HepG2 (cell line): Measurements from ENCODE around the gene CDH19. TPM values are rescaled to one million over a fixed set of nuclear protein-coding genes. Genes with fewer than 3 reads are reported as not detected.

ENCODE experiments used
- ATAC-seq: fragments of 200-7000 bp; cut with Tn5 transposase; 3 replicates; pipeline ENCODE4 v1.9.1; 2020; ENCODE audit warnings: mild to moderate bottlenecking, moderate library complexity
- BruUV-seq: library from RNA; stranded (reverse); fragments of 400-500 nt; replicated peaks from 2 replicates; lab custom pipeline; 2021; lab: Mats Ljungman, UMichigan
- CTCF ChIA-PET: fragments of 300-600 bp; formaldehyde crosslinking; extraction: SDS; loops from one replicate; lab custom pipeline; 2021; ENCODE audit warnings: low total read pairs, inconsistent platforms, low intra/inter-chr PET ratio; lab: Yijun Ruan, JAX
- POLR2A ChIA-PET: fragments of 350-600 bp; sonication (Branson Sonifier 250); formaldehyde crosslinking; loops from one replicate; lab custom pipeline; 2020; ENCODE audit warnings: antibody characterized with exemption, inconsistent platforms; lab: Yijun Ruan, JAX
- DNase-seq: peaks from one replicate; pipeline ENCODE4 v3.0.0-alpha.2; 2015; ENCODE audit warnings: low spot score
- FAIRE-seq: peaks from 3 replicates; lab custom pipeline; 2011; peaks lifted over from hg19 to GRCh38; lab: Jason Lieb, UNC
- H2AFZ ChIP-seq: one replicate; pipeline ENCODE4 v1.6.1; 2011; ENCODE audit warnings: low read length, inconsistent platforms
- H3K27ac ChIP-seq: fragments of 300-600 bp; 3 replicates; pipeline ENCODE4 v1.8.0; 2011; ENCODE audit warnings: mixed run types, mild to moderate bottlenecking, mixed read lengths, low read length, inconsistent platforms; ENCODE audit not compliant: insufficient read depth; ENCODE audit errors: extremely low read length
- H3K27me3 ChIP-seq, 2 experiments: fragments of 200-600 bp in 1 of 2; 2 replicates in 1 of 2; 3 replicates in 1 of 2; pipeline versions ENCODE4 v1.6.0 to v1.8.0; 2011; ENCODE audit warnings: low read length in 2 of 2, mild to moderate bottlenecking in 2 of 2, moderate library complexity in 2 of 2, inconsistent platforms in 1 of 2; ENCODE audit not compliant: insufficient read depth in 2 of 2, control insufficient read depth in 1 of 2
- H3K36me3 ChIP-seq, 2 experiments: fragments of 200-600 bp in 1 of 2; replicated peaks in 1 of 2; 2 replicates in 1 of 2; 3 replicates in 1 of 2; pipeline versions ENCODE4 v1.5.1 to v1.8.0; 2011; ENCODE audit warnings: low read length in 2 of 2, inconsistent platforms in 1 of 2; ENCODE audit not compliant: insufficient read depth in 2 of 2, control insufficient read depth in 1 of 2
- H3K4me1 ChIP-seq: 2 replicates; pipeline ENCODE4 v1.5.1; 2012; ENCODE audit warnings: low read length, inconsistent platforms; ENCODE audit not compliant: insufficient read depth
- H3K4me2 ChIP-seq: 2 replicates; pipeline ENCODE4 v1.6.0; 2011; ENCODE audit warnings: low read depth, low read length, inconsistent platforms
- H3K4me3 ChIP-seq, 3 experiments: fragments of 200-600 bp in 1 of 3; sonication (generic), shearing (Covaris generic) in 1 of 3; replicated peaks in 1 of 3; 2 replicates each; pipeline ENCODE4 v1.5.1; 2011 to 2016; ENCODE audit warnings: low read length in 3 of 3, inconsistent platforms in 2 of 3, low read depth in 2 of 3, mild to moderate bottlenecking in 2 of 3, control low read depth in 1 of 3, mixed read lengths in 1 of 3; ENCODE audit not compliant: insufficient read depth in 1 of 3
- H3K79me2 ChIP-seq: one replicate; pipeline ENCODE4 v1.6.1; 2011; ENCODE audit warnings: low read length, inconsistent platforms; ENCODE audit not compliant: insufficient read depth
- H3K9ac ChIP-seq: 2 replicates; pipeline ENCODE4 v1.6.0; 2011; ENCODE audit warnings: mild to moderate bottlenecking, low read depth, low read length, inconsistent platforms; ENCODE audit not compliant: insufficient read depth
- H3K9me3 ChIP-seq: 2 replicates; pipeline ENCODE4 v1.5.1; 2012; ENCODE audit warnings: mild to moderate bottlenecking, low read length
- H4K20me1 ChIP-seq: 2 replicates; pipeline ENCODE4 v1.6.0; 2011; ENCODE audit warnings: inconsistent platforms, mild to moderate bottlenecking, low read length, moderate library complexity; ENCODE audit not compliant: insufficient read depth
- ADNP ChIP-seq: sonication (generic); formaldehyde crosslinking; IDR thresholded peaks from 2 replicates; pipeline ENCODE4 v1.4.0; 2020; ENCODE audit warnings: missing genetic modification reagents
- IKZF4 ChIP-seq: sonication (generic); formaldehyde crosslinking; IDR thresholded peaks from 2 replicates; pipeline ENCODE4 v1.5.1; 2020; ENCODE audit warnings: borderline replicate concordance, mild to moderate bottlenecking, low read depth, missing genetic modification reagents; ENCODE audit errors: not compliant biosample characterization
- KDM2A ChIP-seq: sonication (generic); formaldehyde crosslinking; IDR thresholded peaks from 2 replicates; pipeline ENCODE4 v1.4.0; 2020; ENCODE audit warnings: low read depth, missing genetic modification reagents, borderline replicate concordance
- RARA ChIP-seq: IDR thresholded peaks from 2 replicates; pipeline ENCODE4 v1.6.1; 2016; ENCODE audit warnings: missing genetic modification reagents, missing compliant biosample characterization
- TCF12 ChIP-seq, 2 experiments: fragments of 450-650 bp in 1 of 2; sonication (generic) in 1 of 2; formaldehyde crosslinking in 1 of 2; IDR thresholded peaks; 2 replicates each; pipeline versions ENCODE4 v1.6.1 to v1.8.0; 2017 to 2022; ENCODE audit warnings: antibody characterized with exemption in 1 of 2, mild to moderate bottlenecking in 1 of 2, missing genetic modification reagents in 1 of 2, moderate library complexity in 1 of 2
- ZMYM3 ChIP-seq: sonication (generic); formaldehyde crosslinking; IDR thresholded peaks from 2 replicates; pipeline ENCODE4 v1.5.1; 2020; ENCODE audit warnings: mild to moderate bottlenecking, missing genetic modification reagents
- ZNF124 ChIP-seq: sonication (generic); formaldehyde crosslinking; IDR thresholded peaks from 2 replicates; pipeline ENCODE4 v1.4.0; 2020; ENCODE audit warnings: missing genetic modification reagents
- WGBS: methylation state at CpG from one replicate; pipeline ENCODE4 v1.1.6; 2017; ENCODE audit warnings: low lambda C conversion rate; 5-methylcytosine and 5-hydroxymethylcytosine counted together
- in situ Hi-C: cut with HindIII; loops from 2 replicates; pipeline ENCODE4 v1.10.0; 2017; ENCODE audit warnings: low pct_unique_long_range_greater_than_20kb; ENCODE audit not compliant: extremely low pct_ligation_motif_present
- intact Hi-C: fragments of 100-400 bp; cut with micrococcal nuclease; formaldehyde crosslinking; loops from one replicate; pipeline ENCODE4 v1.10.0; 2022; ENCODE audit not compliant: unreplicated experiment
- polyA plus RNA-seq, 8 experiments: library from polyadenylated mRNA; depleted of rRNA in 3 of 8; stranded (reverse) in 7 of 8; unstranded in 1 of 8; fragments of >200 nt; fragmentation: Illumina TruSeq in 4 of 8; extraction: Trizol in 4 of 8; gene quantifications; 2 replicates each; pipeline versions ENCODE4 v1.2.1 to v1.2.3, GENCODE V29; 2011 to 2016; ENCODE audit warnings: low read depth in 4 of 8, missing spikeins in 1 of 8, mixed read lengths in 1 of 8; ENCODE audit not compliant: insufficient read depth in 1 of 8
- total RNA-seq, 5 experiments: library from RNA; depleted of rRNA; stranded (reverse); fragments of >200 nt; fragmentation: Illumina TruSeq; extraction: Trizol; gene quantifications; 2 replicates each; pipeline ENCODE4 v1.2.3, GENCODE V29; 2016; ENCODE audit warnings: low read depth in 1 of 5
- TF ChIP-seq, protein P1 (sequence below): sonication (generic); formaldehyde crosslinking; IDR thresholded peaks from 2 replicates; pipeline ENCODE4 v1.4.0; 2020; ENCODE audit warnings: missing genetic modification reagents, mild to moderate bottlenecking, borderline replicate concordance

Gene CDH19
- total and polyA plus RNA-seq, 2 of the 13 experiments (the other 11 are each of a cell fraction or from before 2014, with no cell fraction given) = not detected

GRCh38 chr18:66587430-66587829, 16.5 kb downstream of the CDH19 start:
- DNase-seq (no peak), ATAC-seq (no peak), FAIRE-seq (no peak)
- no peaks in the 10 kb centered on the region for H3K27me3 ChIP-seq
- CTCF ChIA-PET = no interaction called here
- no peaks in the 10 kb centered on the region for H3K79me2 ChIP-seq
- under 1% methylated on average over 4 of the region's 4 CpGs for WGBS
- no peak overlapping the region for H2AFZ ChIP-seq
- POLR2A ChIA-PET = no interaction called here
- in situ Hi-C loops = no loop called here
- no peaks in the 10 kb centered on the region for H4K20me1 ChIP-seq
- H3K9me3 ChIP-seq = no peaks in the 10 kb centered on the region
- no peak overlapping the region for H3K4me3 ChIP-seq
- no peaks in the 10 kb centered on the region for H3K36me3 ChIP-seq
- no TSS peak for BruUV-seq
- intact Hi-C loops = no loop called here
- H3K27ac ChIP-seq = no peak overlapping the region
- H3K4me1 ChIP-seq = no peaks in the 10 kb centered on the region
- TF ChIP-seq TCF12 (IDR thresholded peaks at IDR 0.05) = no peak
- TF ChIP-seq TCF12 (CRISPR knock-in tag; IDR thresholded peaks at IDR 0.05) = no peak
- TF ChIP-seq ZNF124 = no peak
- TF ChIP-seq, protein P1, sequence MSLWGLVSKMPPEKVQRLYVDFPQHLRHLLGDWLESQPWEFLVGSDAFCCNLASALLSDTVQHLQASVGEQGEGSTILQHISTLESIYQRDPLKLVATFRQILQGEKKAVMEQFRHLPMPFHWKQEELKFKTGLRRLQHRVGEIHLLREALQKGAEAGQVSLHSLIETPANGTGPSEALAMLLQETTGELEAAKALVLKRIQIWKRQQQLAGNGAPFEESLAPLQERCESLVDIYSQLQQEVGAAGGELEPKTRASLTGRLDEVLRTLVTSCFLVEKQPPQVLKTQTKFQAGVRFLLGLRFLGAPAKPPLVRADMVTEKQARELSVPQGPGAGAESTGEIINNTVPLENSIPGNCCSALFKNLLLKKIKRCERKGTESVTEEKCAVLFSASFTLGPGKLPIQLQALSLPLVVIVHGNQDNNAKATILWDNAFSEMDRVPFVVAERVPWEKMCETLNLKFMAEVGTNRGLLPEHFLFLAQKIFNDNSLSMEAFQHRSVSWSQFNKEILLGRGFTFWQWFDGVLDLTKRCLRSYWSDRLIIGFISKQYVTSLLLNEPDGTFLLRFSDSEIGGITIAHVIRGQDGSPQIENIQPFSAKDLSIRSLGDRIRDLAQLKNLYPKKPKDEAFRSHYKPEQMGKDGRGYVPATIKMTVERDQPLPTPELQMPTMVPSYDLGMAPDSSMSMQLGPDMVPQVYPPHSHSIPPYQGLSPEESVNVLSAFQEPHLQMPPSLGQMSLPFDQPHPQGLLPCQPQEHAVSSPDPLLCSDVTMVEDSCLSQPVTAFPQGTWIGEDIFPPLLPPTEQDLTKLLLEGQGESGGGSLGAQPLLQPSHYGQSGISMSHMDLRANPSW = no peak
- no peak for TF ChIP-seq KDM2A
- TF ChIP-seq IKZF4 (CRISPR knock-in tag) = no peak
- TF ChIP-seq RARA (CRISPR knock-in tag) = no peak
- TF ChIP-seq ADNP (CRISPR knock-in tag) = no peak
- no peak for TF ChIP-seq ZMYM3
- no peak overlapping the region for H3K4me2 ChIP-seq
- no peak overlapping the region for H3K9ac ChIP-seq
